Activated B cell treated with CpG ODN at 0.5 μM for 24 hours (primary cell): ENCODE results near the gene EML3. TPM values are rescaled to one million over a fixed set of nuclear protein-coding genes. Genes with fewer than 3 reads are reported as not detected.
A peak's percentile ranks its signal among the peaks of the same experiment; 100 is the strongest.
"Not testable (repeated sequence)": the region's sequence is repeated elsewhere in the genome, so short reads cannot be mapped to it uniquely, and the experiment has no call there.

Experiments
- ATAC-seq: fragments of 200-7000 bp; cut with Tn5 transposase; one replicate; pipeline ENCODE4 v1.10.0; 2021; ENCODE audit warnings: low read depth, mild to moderate bottlenecking, moderate library complexity
- CTCF ChIA-PET: fragments of 350-600 bp; sonication (Branson Sonifier 250); formaldehyde crosslinking; loops from one replicate; lab custom pipeline; 2021; ENCODE audit warnings: antibody characterized with exemption; lab: Charles Lee
- POLR2A ChIA-PET: fragments of 350-600 bp; sonication (Branson Sonifier 250); formaldehyde crosslinking; loops from one replicate; lab custom pipeline; 2021; ENCODE audit warnings: antibody characterized with exemption; lab: Charles Lee
- DNase-seq: peaks from one replicate; pipeline ENCODE4 v3.0.0; 2022
- H3K27ac Mint-ChIP-seq: one replicate; pipeline ENCODE4 v1.8.0; 2020; ENCODE audit warnings: mixed read lengths
- H3K27me3 Mint-ChIP-seq: one replicate; pipeline ENCODE4 v1.8.0; 2021; ENCODE audit warnings: mixed read lengths
- H3K36me3 Mint-ChIP-seq: one replicate; pipeline ENCODE4 v1.8.0; 2021; ENCODE audit warnings: low read depth, mixed read lengths
- H3K4me1 Mint-ChIP-seq: one replicate; pipeline ENCODE4 v1.8.0; 2021; ENCODE audit warnings: mixed read lengths
- H3K4me3 Mint-ChIP-seq: one replicate; pipeline ENCODE4 v1.8.0; 2020; ENCODE audit warnings: mild to moderate bottlenecking, mixed read lengths
- H3K9me3 Mint-ChIP-seq: one replicate; pipeline ENCODE4 v1.8.0; 2020; ENCODE audit warnings: mixed read lengths
- CTCF ChIP-seq: fragments of 200-600 bp; IDR thresholded peaks from one replicate; pipeline ENCODE4 v1.8.0; 2022; ENCODE audit warnings: antibody characterized with exemption, mild to moderate bottlenecking
- intact Hi-C: fragments of 100-400 bp; cut with micrococcal nuclease; formaldehyde crosslinking; loops from one replicate; pipeline ENCODE4 v1.15.1; 2024
- total RNA-seq: library from RNA; stranded (reverse); gene quantifications from 2 replicates; pipeline ENCODE4 v1.2.3, GENCODE V29; 2022

EML3 gene
- 115 and 128 TPM in 2 replicates for total RNA-seq

- peaks cover 49% of the 10 kb centered on the region for H3K36me3 Mint-ChIP-seq
- peak; percentile 82 for ATAC-seq
- ChIA-PET POLR2A (interaction anchor here (0.7 to 5.8 kb wide), 20 partner anchors 9 to 269 kb away, joined by 3 to 63 read pairs (median 7); partner anchors contain the start of genes AHNAK, B3GAT3, C11orf98 and CSKMT), CTCF (interaction anchor here (0.8 to 2.2 kb wide), 6 partner anchors 9 to 188 kb away, joined by 3 to 20 read pairs (median 6); partner anchors contain the start of genes B3GAT3, C11orf98, CSKMT and MTA2)
- no peaks in the 10 kb centered on the region for H3K27me3 Mint-ChIP-seq
- H3K9me3 Mint-ChIP-seq: no peaks in the 10 kb centered on the region
- peaks cover 27% of the 10 kb centered on the region for H3K4me1 Mint-ChIP-seq
- peak; percentile 95 for DNase-seq
- peak within 1 kb of the TSS; percentile 93 for H3K4me3 Mint-ChIP-seq
- H3K27ac Mint-ChIP-seq: peak within 1 kb of the TSS; percentile 95
- TF ChIP-seq CTCF: peak; percentile 59
- intact Hi-C loops: loop anchor here (1.0 to 5.0 kb wide), 11 partner anchors 10 to 230 kb away; partner anchors contain the start of genes C11orf98, CSKMT, GANAB and INTS5
These were observed at the start of gene EML3, which contains the start of gene ROM1 for GRCh38 chr11:62612366-62613290. Gene EML3, minus strand, starts transcription at chr11:62612775. Its CDS starts 318 bp downstream, at chr11:62612457. Gene ROM1, plus strand, starts transcription at chr11:62613257. Its CDS starts 25 bp downstream, at chr11:62613282.

GRCh38 chr11:62656796-62657429, 44.3 kb upstream of the EML3 start:
- H3K4me1 Mint-ChIP-seq: peaks cover 17% of the 10 kb centered on the region
- ChIA-PET CTCF (interaction anchor here (0.6 kb wide), 1 partner anchor 13 kb away, joined by 3 read pairs; no protein-coding TSS in a partner anchor), POLR2A (interaction anchor here (0.6 to 8.6 kb wide), 6 partner anchors 11 to 130 kb away, joined by 3 to 400 read pairs (median 4); partner anchors contain the start of genes C11orf98, CSKMT, GANAB and LBHD1)
- H3K4me3 Mint-ChIP-seq: no peak overlapping the region
- H3K27me3 Mint-ChIP-seq: no peaks in the 10 kb centered on the region
- H3K27ac Mint-ChIP-seq: no peak overlapping the region
- TF ChIP-seq CTCF: no peak
- DNase-seq: no peak
- ATAC-seq: no peak
- H3K36me3 Mint-ChIP-seq: peaks cover 13% of the 10 kb centered on the region
- intact Hi-C loops: no loop called here
- H3K9me3 Mint-ChIP-seq: no peaks in the 10 kb centered on the region

GRCh38 chr11:62654297-62654696, 41.7 kb upstream of the EML3 start:
- POLR2A ChIA-PET: interaction anchor here (0.7 to 8.6 kb wide), 13 partner anchors 9 to 202 kb away, joined by 3 to 400 read pairs (median 8); partner anchors contain the start of genes B3GAT3, C11orf98, CSKMT and EML3
- peaks cover 13% of the 10 kb centered on the region for H3K36me3 Mint-ChIP-seq
- H3K4me3 Mint-ChIP-seq: peak overlapping the region; percentile 67
- H3K27ac Mint-ChIP-seq: peak overlapping the region; percentile 72
- no peaks in the 10 kb centered on the region for H3K9me3 Mint-ChIP-seq
- DNase-seq (no peak), ATAC-seq (no peak)
- H3K4me1 Mint-ChIP-seq: peaks cover 28% of the 10 kb centered on the region
- no peak for TF ChIP-seq CTCF
- CTCF ChIA-PET: interaction anchor here (0.9 kb wide), 1 partner anchor 10 kb away, joined by 3 read pairs; the partner anchor contains the start of gene C11orf98
- H3K27me3 Mint-ChIP-seq: no peaks in the 10 kb centered on the region
- intact Hi-C loops: no loop called here

GRCh38 chr11:62652161-62653006, 39.8 kb upstream of the EML3 start:
- Mint-ChIP-seq H3K27ac (peak overlapping the region; percentile 90), H3K27me3 (no peaks in the 10 kb centered on the region), H3K36me3 (peaks cover 25% of the 10 kb centered on the region), H3K9me3 (no peaks in the 10 kb centered on the region), H3K4me3 (peak overlapping the region; percentile 90), H3K4me1 (peaks cover 28% of the 10 kb centered on the region)
- no peak for ATAC-seq
- POLR2A ChIA-PET: interaction anchor here (0.6 to 8.6 kb wide), 36 partner anchors 8 to 229 kb away, joined by 3 to 400 read pairs (median 7); partner anchors contain the start of genes B3GAT3, BSCL2, C11orf98 and CSKMT
- DNase-seq: no peak
- TF ChIP-seq CTCF: no peak
- intact Hi-C loops: loop anchor here (1.0 to 2.0 kb wide), 7 partner anchors 13 to 74 kb away; partner anchors contain the start of genes C11orf98, CSKMT, EML3 and HNRNPUL2
- CTCF ChIA-PET: interaction anchor here (0.6 to 1.4 kb wide), 3 partner anchors 12 to 116 kb away, joined by 3 to 7 read pairs (median 4); partner anchors contain the start of genes C11orf98, CSKMT and TUT1

GRCh38 chr11:62650283-62650682, 37.7 kb upstream of the EML3 start:
- H3K4me3 Mint-ChIP-seq, H3K27ac Mint-ChIP-seq, CTCF ChIA-PET, intact Hi-C loops, H3K9me3 Mint-ChIP-seq, DNase-seq, H3K27me3 Mint-ChIP-seq, ATAC-seq: not testable (repeated sequence)
- Mint-ChIP-seq H3K36me3 (peaks cover 29% of the 10 kb centered on the region), H3K4me1 (peaks cover 41% of the 10 kb centered on the region)
- POLR2A ChIA-PET: interaction anchor here (0.5 to 8.6 kb wide), 4 partner anchors 19 to 76 kb away, joined by 3 to 400 read pairs (median 14); partner anchors contain the start of genes C11orf98, CSKMT, LBHD1 and MTA2
